ENCODE results near the gene ANKS1B.

ANKS1B gene

DNA sequence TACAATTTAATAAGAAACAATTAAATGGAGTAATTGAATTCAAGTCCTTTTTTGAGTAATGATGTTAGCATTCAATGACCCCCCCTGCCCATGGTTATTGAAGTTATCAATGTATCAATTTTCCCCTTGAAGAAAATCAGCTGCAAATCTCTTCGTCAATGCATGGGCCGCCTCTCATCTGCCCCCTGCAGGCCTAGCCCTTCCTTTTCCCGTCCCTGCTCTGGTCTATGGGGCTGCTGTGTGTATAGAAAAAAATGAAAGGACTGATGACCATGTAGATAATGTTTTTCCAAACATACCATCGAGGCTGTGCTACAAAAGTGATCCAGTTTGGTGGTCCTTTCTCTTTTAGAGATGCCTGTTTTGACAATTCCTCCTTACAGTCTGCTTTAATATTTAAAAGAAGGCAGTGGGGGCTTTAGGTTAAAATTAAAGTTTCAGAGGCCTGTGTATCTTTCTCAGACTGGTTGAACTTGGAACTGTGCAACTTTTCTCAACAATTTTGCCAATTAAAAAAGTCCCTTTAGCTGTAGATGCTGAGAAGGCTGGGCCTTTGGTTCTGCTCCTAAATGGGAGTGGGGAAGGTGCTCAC, 1241.3 kb downstream of the ANKS1B start:
- peaks cover 33% of the 10 kb centered on the region for H3K4me1 Mint-ChIP-seq
- no peak overlapping the region for H3K4me3 Mint-ChIP-seq
- TF ChIP-seq CTCF (IDR thresholded peaks at IDR 0.05; ENCODE audit: unreplicated experiment in 3 of 3) = peak; percentile 32 to 57 (median 38)
- no peak overlapping the region for H3K27ac Mint-ChIP-seq
- H3K9me3 Mint-ChIP-seq = no peaks in the 10 kb centered on the region
- H3K36me3 Mint-ChIP-seq (ENCODE audit: low read depth) = no peaks in the 10 kb centered on the region
- peaks cover 30% of the 10 kb centered on the region for H3K27me3 Mint-ChIP-seq (ENCODE audit: low read depth)

- Mint-ChIP-seq H3K27ac (peak overlapping the region in 2 of 3 experiments; percentile 37 to 77), H3K36me3 (ENCODE audit: low read depth) (no peaks in the 10 kb centered on the region), H3K27me3 (ENCODE audit: low read depth) (peaks cover 19% of the 10 kb centered on the region), H3K4me3 (peak overlapping the region in 1 of 3 experiments; percentile 18), H3K9me3 (no peaks in the 10 kb centered on the region), H3K4me1 (peaks cover 42% of the 10 kb centered on the region)
- TF ChIP-seq CTCF (IDR thresholded peaks at IDR 0.05; ENCODE audit: unreplicated experiment in 3 of 3) = no peak
Observed at GRCh38 chr12:98741556-98742265, 1243.0 kb downstream of the ANKS1B start.

DNA sequence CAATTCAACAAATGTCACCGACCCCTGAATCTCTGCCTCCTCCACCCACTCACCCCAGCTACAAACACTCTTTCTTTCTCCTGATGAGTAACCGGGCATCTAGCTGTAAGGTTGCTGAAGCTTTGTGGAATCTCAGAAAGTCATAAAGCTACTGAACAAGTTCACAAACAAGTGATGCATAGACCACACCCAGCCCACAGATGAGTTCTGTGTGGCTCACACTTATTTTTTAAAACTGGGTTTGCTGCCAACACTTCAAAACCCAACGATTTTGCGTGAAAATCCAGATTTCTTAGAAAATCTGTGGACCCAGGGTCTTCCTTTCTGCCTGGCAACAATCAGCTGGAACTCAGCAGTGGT, 1243.6 kb downstream of the ANKS1B start:
- Mint-ChIP-seq H3K27ac (peak overlapping the region in 2 of 3 experiments; percentile 37 to 77), H3K4me3 (no peak overlapping the region), H3K27me3 (ENCODE audit: low read depth) (peaks cover 14% of the 10 kb centered on the region), H3K9me3 (no peaks in the 10 kb centered on the region), H3K4me1 (peaks cover 44% of the 10 kb centered on the region), H3K36me3 (ENCODE audit: low read depth) (peaks cover 2% of the 10 kb centered on the region)
- no peak for TF ChIP-seq CTCF (IDR thresholded peaks at IDR 0.05; ENCODE audit: unreplicated experiment in 3 of 3)

- Mint-ChIP-seq H3K36me3 (ENCODE audit: low read depth) (peaks cover 6% of the 10 kb centered on the region), H3K9me3 (no peaks in the 10 kb centered on the region), H3K27me3 (ENCODE audit: low read depth) (peaks cover 10% of the 10 kb centered on the region), H3K4me3 (no peak overlapping the region), H3K4me1 (peaks cover 47% of the 10 kb centered on the region), H3K27ac (no peak overlapping the region)
- TF ChIP-seq CTCF (IDR thresholded peaks at IDR 0.05; ENCODE audit: unreplicated experiment in 3 of 3) = no peak
Observed at GRCh38 chr12:98740751-98741150, 1244.0 kb downstream of the ANKS1B start.

- H3K27ac Mint-ChIP-seq = no peak overlapping the region
- peaks cover 22% of the 10 kb centered on the region for H3K36me3 Mint-ChIP-seq (ENCODE audit: low read depth)
- H3K4me3 Mint-ChIP-seq = no peak overlapping the region
- TF ChIP-seq CTCF (IDR thresholded peaks at IDR 0.05; ENCODE audit: unreplicated experiment in 3 of 3) = no peak
- H3K27me3 Mint-ChIP-seq (ENCODE audit: low read depth) = peaks cover 9% of the 10 kb centered on the region
- H3K4me1 Mint-ChIP-seq = peaks cover 49% of the 10 kb centered on the region
- no peaks in the 10 kb centered on the region for H3K9me3 Mint-ChIP-seq
Observed at GRCh38 chr12:98738539-98738938, 1246.2 kb downstream of the ANKS1B start.

DNA sequence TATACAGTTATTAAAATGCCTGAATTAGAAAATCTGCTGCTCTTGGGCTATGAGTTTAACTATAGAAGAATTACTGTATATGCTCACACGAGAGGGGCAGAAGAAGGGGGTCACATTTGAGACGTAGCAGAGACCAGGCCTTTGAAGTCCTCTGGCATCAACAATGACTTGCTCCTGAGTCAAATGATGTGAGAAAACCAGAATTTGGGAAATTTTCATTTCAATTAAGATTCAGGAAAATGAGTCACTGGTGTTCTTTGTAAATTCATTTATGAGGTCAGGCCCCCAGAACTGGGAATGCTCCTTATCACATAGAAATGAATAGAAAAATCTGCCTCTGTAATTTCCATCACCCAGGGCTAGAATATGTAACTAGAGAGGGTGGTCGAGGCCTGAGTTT, 1246.7 kb downstream of the ANKS1B start:
- H3K27me3 Mint-ChIP-seq (ENCODE audit: low read depth) = peaks cover 9% of the 10 kb centered on the region
- H3K4me3 Mint-ChIP-seq = no peak overlapping the region
- H3K27ac Mint-ChIP-seq = no peak overlapping the region
- TF ChIP-seq CTCF (IDR thresholded peaks at IDR 0.05; ENCODE audit: unreplicated experiment in 3 of 3) = no peak
- no peaks in the 10 kb centered on the region for H3K9me3 Mint-ChIP-seq
- peaks cover 44% of the 10 kb centered on the region for H3K4me1 Mint-ChIP-seq
- peaks cover 23% of the 10 kb centered on the region for H3K36me3 Mint-ChIP-seq (ENCODE audit: low read depth)
